Upper lobe of left lung (tissue), 6 donors: ENCODE results near the gene WASHC4. TPM values are rescaled to one million over a fixed set of nuclear protein-coding genes. Genes with fewer than 3 reads are reported as not detected.

Experiments used
- ATAC-seq, 2 donors: fragments of 200-7000 bp; cut with Tn5 transposase; one replicate each; pipeline ENCODE4 v1.9.1; 2022; ENCODE audit warnings: mild to moderate bottlenecking in 2 of 2, moderate library complexity in 2 of 2; ENCODE audit not compliant: low FRiP score in 2 of 2
- DNase-seq, 2 donors: peaks; one replicate each; pipeline ENCODE4 v3.0.0-alpha.2; 2019 to 2020
- H3K27ac ChIP-seq, 4 donors: fragments of 200-600 bp; sonication (generic); one replicate each; pipeline ENCODE4 v1.5.1; 2016 to 2019
- H3K27me3 ChIP-seq, 4 donors: fragments of 200-600 bp; sonication (generic); one replicate each; pipeline ENCODE4 v1.5.1; 2017 to 2019
- H3K36me3 ChIP-seq, 4 donors: fragments of 200-600 bp; sonication (generic); one replicate each; pipeline ENCODE4 v1.5.1; 2016 to 2019
- H3K4me1 ChIP-seq, 4 donors: fragments of 200-600 bp; sonication (generic); one replicate each; pipeline ENCODE4 v1.5.1; 2018 to 2019
- H3K4me3 ChIP-seq, 4 donors: fragments of 200-600 bp; sonication (generic); one replicate each; pipeline ENCODE4 v1.5.1; 2017 to 2019; ENCODE audit warnings: mild to moderate bottlenecking in 2 of 4, moderate library complexity in 1 of 4
- H3K9me3 ChIP-seq, 4 donors: fragments of 200-600 bp; sonication (generic); one replicate each; pipeline ENCODE4 v1.5.1; 2018 to 2019
- EP300 ChIP-seq, 4 donors: sonication (generic); formaldehyde crosslinking; IDR thresholded peaks; one replicate each; pipeline ENCODE4 v1.5.1; 2017; ENCODE audit warnings: antibody characterized with exemption in 4 of 4, control low read depth in 2 of 4
- POLR2A ChIP-seq, 4 donors: fragments of 450-650 bp; IDR thresholded peaks; one replicate each; pipeline ENCODE4 v1.5.1; 2016 to 2017; ENCODE audit warnings: antibody characterized with exemption in 4 of 4, mild to moderate bottlenecking in 2 of 4
- POLR2AphosphoS5 ChIP-seq, 2 donors: sonication (generic); formaldehyde crosslinking; IDR thresholded peaks; one replicate each; pipeline ENCODE4 v1.5.1; 2017; ENCODE audit warnings: antibody characterized with exemption in 2 of 2
- WGBS, 2 donors: methylation state at CpG; one replicate each; pipeline ENCODE4 v1.1.5; 2017 to 2018; 5-methylcytosine and 5-hydroxymethylcytosine counted together
- total RNA-seq, 6 donors: library from RNA; depleted of rRNA in 4 of 6; stranded (reverse); fragments of >200 nt in 4 of 6; gene quantifications; one replicate each; pipeline versions ENCODE4 v1.1.0 to v1.2.1, GENCODE V29; 2016 to 2021
- TF ChIP-seq, protein P1 (sequence below), 6 experiments: fragments of 450-650 bp in 4 of 6; fragments of 200-600 bp in 2 of 6; sonication (generic) in 2 of 6; IDR thresholded peaks; one replicate each; pipeline ENCODE4 v1.5.1; 2016 to 2019; ENCODE audit warnings: antibody characterized with exemption in 6 of 6
- donor health status: DM: no; HTN: no; CAD: no; lungs with moderate emphysema.
- donor health status: DM: no; HTN: yes; CAD: no; lungs with severe emphysema.

Gene WASHC4
- total RNA-seq, 6 donors from 2014 or later = 32.5 to 114 (median 69.6) TPM

DNA sequence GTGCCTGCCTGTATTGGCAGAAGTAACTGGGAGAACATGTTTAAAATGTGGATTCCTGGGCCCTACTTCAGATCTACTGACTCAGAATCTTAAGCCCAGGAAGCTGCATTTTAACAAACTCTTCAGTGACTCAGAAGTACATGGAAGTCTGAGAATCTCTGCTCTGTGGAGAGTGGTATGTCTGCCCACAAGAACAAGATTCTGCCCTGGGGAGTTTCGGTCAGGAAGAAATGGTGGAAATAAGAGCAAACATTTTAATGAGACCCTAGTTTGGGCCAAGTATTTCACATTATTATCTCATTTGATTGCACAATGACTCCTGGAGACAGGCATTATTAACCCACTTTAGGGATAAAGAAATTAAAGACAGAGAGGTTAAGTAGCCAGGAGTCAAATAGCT lies 31.4 kb upstream of the WASHC4 start:
- no peaks in the 10 kb centered on the region for H3K27me3 ChIP-seq
- TF ChIP-seq POLR2A (IDR thresholded peaks at IDR 0.05) = no peak
- no peaks in the 10 kb centered on the region for H3K4me1 ChIP-seq
- H3K4me3 ChIP-seq = no peak overlapping the region
- DNase-seq (no peak), ATAC-seq (peak in 1 of 2 donors; percentile 80)
- no peak overlapping the region for H3K27ac ChIP-seq
- H3K9me3 ChIP-seq = no peaks in the 10 kb centered on the region
- 68 to 83% methylated on average over 1 of the region's 1 CpG for WGBS, 2 donors
- no peaks in the 10 kb centered on the region for H3K36me3 ChIP-seq

DNA sequence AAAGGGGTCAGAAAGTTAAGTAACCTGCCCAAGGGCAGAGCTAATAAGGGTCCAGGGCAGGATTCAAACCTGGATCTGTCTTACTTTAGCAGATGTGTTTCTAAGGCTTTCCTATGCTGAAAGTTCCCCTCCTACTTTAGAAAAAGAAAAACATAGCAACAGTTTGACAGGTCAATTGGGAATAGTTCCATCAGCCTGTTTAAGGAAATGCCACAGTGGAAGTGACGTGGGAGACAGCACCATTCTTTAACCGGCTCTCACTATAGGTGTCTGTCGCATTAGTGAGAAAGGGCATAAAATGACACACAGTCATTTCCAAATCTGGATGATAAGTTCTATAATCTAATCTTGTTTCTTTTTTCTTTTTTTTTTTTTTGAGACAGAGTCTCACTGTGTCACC lies 30.6 kb upstream of the WASHC4 start:
- TF ChIP-seq EP300 (IDR thresholded peaks at IDR 0.05) (no peak), POLR2AphosphoS5 (IDR thresholded peaks at IDR 0.05) (no peak), POLR2A (IDR thresholded peaks at IDR 0.05) (no peak)
- TF ChIP-seq, protein P1, sequence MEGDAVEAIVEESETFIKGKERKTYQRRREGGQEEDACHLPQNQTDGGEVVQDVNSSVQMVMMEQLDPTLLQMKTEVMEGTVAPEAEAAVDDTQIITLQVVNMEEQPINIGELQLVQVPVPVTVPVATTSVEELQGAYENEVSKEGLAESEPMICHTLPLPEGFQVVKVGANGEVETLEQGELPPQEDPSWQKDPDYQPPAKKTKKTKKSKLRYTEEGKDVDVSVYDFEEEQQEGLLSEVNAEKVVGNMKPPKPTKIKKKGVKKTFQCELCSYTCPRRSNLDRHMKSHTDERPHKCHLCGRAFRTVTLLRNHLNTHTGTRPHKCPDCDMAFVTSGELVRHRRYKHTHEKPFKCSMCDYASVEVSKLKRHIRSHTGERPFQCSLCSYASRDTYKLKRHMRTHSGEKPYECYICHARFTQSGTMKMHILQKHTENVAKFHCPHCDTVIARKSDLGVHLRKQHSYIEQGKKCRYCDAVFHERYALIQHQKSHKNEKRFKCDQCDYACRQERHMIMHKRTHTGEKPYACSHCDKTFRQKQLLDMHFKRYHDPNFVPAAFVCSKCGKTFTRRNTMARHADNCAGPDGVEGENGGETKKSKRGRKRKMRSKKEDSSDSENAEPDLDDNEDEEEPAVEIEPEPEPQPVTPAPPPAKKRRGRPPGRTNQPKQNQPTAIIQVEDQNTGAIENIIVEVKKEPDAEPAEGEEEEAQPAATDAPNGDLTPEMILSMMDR (IDR thresholded peaks at IDR 0.05) = no peak
- Histone ChIP-seq H3K27ac (no peak overlapping the region), H3K4me1 (no peaks in the 10 kb centered on the region), H3K4me3 (no peak overlapping the region), H3K36me3 (no peaks in the 10 kb centered on the region), H3K9me3 (no peaks in the 10 kb centered on the region), H3K27me3 (no peaks in the 10 kb centered on the region)
- no peak for DNase-seq
- ATAC-seq = no peak
- 79 to 84% methylated on average over 3 of the region's 3 CpGs for WGBS, 2 donors

DNA sequence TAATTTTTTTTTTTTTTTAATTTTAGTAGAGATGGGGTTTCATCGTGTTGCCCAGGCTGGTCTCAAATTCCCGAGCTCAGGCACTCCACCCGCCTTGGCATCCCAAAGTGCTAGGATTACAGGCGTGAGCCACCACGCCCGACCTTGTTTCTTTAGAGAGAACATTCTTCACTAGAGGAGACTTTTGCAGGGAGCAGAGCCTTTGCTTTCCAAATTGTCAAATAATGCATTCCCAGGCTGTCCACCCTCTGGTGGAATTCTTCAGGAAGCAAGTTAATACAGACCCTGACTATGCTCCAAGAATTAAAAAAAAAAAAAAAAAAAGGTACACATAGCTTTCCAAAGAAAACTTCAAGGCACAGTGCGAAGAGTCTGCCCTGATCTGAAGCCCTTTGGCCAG lies 30.1 kb upstream of the WASHC4 start:
- Histone ChIP-seq H3K9me3 (no peaks in the 10 kb centered on the region), H3K4me3 (no peak overlapping the region), H3K27me3 (no peaks in the 10 kb centered on the region), H3K4me1 (no peaks in the 10 kb centered on the region), H3K36me3 (no peaks in the 10 kb centered on the region), H3K27ac (no peak overlapping the region)
- TF ChIP-seq POLR2AphosphoS5 (IDR thresholded peaks at IDR 0.05) = no peak
- TF ChIP-seq, protein P1 (IDR thresholded peaks at IDR 0.05) = no peak
- no peak for TF ChIP-seq POLR2A (IDR thresholded peaks at IDR 0.05)
- TF ChIP-seq EP300 (IDR thresholded peaks at IDR 0.05) = no peak
- no peak for DNase-seq
- peak in 1 of 2 donors; percentile 26 for ATAC-seq
- 73 to 83% methylated on average over 7 of the region's 7 CpGs for WGBS, 2 donors

DNA sequence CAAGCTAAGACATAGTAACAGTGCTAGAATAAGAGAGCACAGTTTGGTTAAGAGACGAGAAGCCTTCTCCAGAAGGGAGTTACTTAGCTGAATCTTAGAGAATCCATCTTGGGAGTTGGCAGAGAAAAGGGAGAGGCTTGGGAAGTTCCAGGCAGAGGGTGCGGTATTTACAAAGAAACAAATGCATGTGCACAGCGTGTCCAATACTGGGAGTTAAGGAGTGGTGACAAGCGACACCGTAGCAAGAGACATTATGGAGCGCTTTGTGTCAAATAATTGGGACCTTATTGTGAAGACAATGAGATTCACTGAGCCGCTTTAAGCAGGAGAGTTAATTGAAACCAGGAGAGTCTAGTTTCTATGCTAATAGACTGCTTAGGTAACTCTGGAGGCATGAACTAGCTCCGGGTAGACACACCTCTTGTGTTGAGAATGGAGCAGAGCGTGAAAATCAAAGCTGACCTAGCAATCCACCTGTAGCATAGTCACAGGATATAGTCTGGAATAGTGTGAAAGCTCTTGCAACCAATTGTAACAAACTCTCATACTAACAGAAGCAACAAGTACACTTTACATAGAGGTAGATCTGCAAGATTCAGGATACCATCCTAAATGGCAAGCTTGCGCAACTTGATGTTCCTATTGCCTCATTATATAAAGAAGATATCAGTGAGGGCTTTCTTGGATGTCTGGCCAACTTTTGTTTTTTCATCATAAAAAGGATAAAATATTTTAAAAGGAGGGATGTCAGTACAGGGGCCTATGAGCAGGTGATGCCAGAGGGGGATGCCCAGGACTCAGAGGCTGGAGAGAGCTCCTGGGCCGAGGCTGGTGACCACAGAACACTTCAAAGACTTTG lies 28.6 kb upstream of the WASHC4 start:
- WGBS, 2 donors = 82 to 85% methylated on average over 11 of the region's 11 CpGs
- peaks cover 5 to 11% (median 9%) of the 10 kb centered on the region in 4 donors for H3K4me1 ChIP-seq

DNA sequence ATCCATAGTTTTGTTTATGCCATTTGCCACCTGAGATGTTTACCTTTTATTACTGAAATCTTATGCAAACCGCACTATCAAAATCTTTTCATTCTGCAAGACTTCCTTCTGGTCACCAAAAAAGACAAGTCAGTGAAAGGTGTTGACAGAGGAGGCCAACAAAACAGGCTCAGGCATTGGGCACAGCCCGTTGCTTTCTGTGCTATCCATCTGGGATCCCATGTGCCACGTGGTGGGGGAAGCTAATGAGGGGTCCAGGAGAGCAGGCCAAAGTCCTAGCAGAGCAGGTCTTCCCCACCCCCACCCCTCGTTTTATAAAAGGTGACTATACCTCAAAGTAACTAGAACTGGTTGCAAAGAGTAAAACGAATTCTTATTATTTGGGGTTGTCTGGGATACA lies 24.5 kb upstream of the WASHC4 start:
- TF ChIP-seq POLR2AphosphoS5 (IDR thresholded peaks at IDR 0.05) (no peak), EP300 (IDR thresholded peaks at IDR 0.05) (no peak), POLR2A (IDR thresholded peaks at IDR 0.05) (no peak)
- TF ChIP-seq, protein P1 (IDR thresholded peaks at IDR 0.05) = no peak
- no peak for ATAC-seq
- Histone ChIP-seq H3K36me3 (no peaks in the 10 kb centered on the region), H3K4me3 (peak overlapping the region in 1 of 4 donors; percentile 52), H3K4me1 (peaks cover 8 to 20% (median 17%) of the 10 kb centered on the region in 4 donors), H3K27ac (no peak overlapping the region), H3K27me3 (no peaks in the 10 kb centered on the region), H3K9me3 (no peaks in the 10 kb centered on the region)
- 56 to 70% methylated on average over 5 of the region's 5 CpGs for WGBS, 2 donors
- no peak for DNase-seq

More for the DNA sequence above, 28.6 kb upstream of the WASHC4 start:
- DNase-seq = no peak
- Histone ChIP-seq H3K27ac (no peak overlapping the region), H3K4me3 (no peak overlapping the region), H3K36me3 (no peaks in the 10 kb centered on the region), H3K9me3 (no peaks in the 10 kb centered on the region), H3K27me3 (no peaks in the 10 kb centered on the region)
- TF ChIP-seq EP300 (IDR thresholded peaks at IDR 0.05) (no peak), POLR2A (IDR thresholded peaks at IDR 0.05) (no peak), POLR2AphosphoS5 (IDR thresholded peaks at IDR 0.05) (no peak)
- TF ChIP-seq, protein P1 (IDR thresholded peaks at IDR 0.05) = no peak
- no peak for ATAC-seq
